GM23248 (cell line): Measurements from ENCODE around the gene TFPT. TPM values are rescaled to one million over a fixed set of nuclear protein-coding genes. Genes with fewer than 3 reads are reported as not detected.
A peak's percentile ranks its signal among the peaks of the same experiment; 100 is the strongest.

Source experiments
- DNase-seq: peaks from one replicate; pipeline ENCODE4 v3.0.0-alpha.2; 2015
- H2AFZ ChIP-seq: fragments of 200-600 bp; sonication (generic); 2 replicates; pipeline ENCODE4 v1.6.1; 2016; ENCODE audit warnings: antibody characterized with exemption
- H3F3A ChIP-seq: fragments of 200-600 bp; sonication (generic); 2 replicates; pipeline ENCODE4 v1.6.1; 2016; ENCODE audit warnings: mild to moderate bottlenecking, antibody characterized with exemption, mixed run types; ENCODE audit not compliant: insufficient read depth
- H3K27ac ChIP-seq: fragments of 200-600 bp; sonication (generic); 2 replicates; pipeline ENCODE4 v1.5.1; 2016; ENCODE audit warnings: mild to moderate bottlenecking
- H3K27me3 ChIP-seq: fragments of 200-600 bp; sonication (generic); replicated peaks from 2 replicates; pipeline ENCODE4 v1.6.1; 2016; ENCODE audit warnings: mild to moderate bottlenecking; ENCODE audit not compliant: insufficient read depth
- H3K36me3 ChIP-seq: fragments of 200-600 bp; sonication (generic); 2 replicates; pipeline ENCODE4 v1.6.1; 2016; ENCODE audit warnings: low read depth, mild to moderate bottlenecking
- H3K4me1 ChIP-seq: fragments of 200-600 bp; sonication (generic); 2 replicates; pipeline ENCODE4 v1.6.1; 2016; ENCODE audit warnings: mild to moderate bottlenecking; ENCODE audit not compliant: insufficient read depth
- H3K4me2 ChIP-seq: fragments of 200-600 bp; sonication (generic); one replicate; pipeline ENCODE4 v1.6.1; 2016; ENCODE audit warnings: mild to moderate bottlenecking; ENCODE audit not compliant: unreplicated experiment
- H3K4me3 ChIP-seq: fragments of 200-600 bp; sonication (generic); 2 replicates; pipeline ENCODE4 v1.5.1; 2016; ENCODE audit warnings: mild to moderate bottlenecking
- H3K79me2 ChIP-seq: fragments of 200-600 bp; sonication (generic); 2 replicates; pipeline ENCODE4 v1.6.1; 2016; ENCODE audit warnings: mild to moderate bottlenecking; ENCODE audit not compliant: insufficient read depth
- H3K9ac ChIP-seq: fragments of 200-600 bp; sonication (generic); 2 replicates; pipeline ENCODE4 v1.6.1; 2016; ENCODE audit warnings: mild to moderate bottlenecking
- H3K9me2 ChIP-seq: fragments of 200-600 bp; sonication (generic); 2 replicates; pipeline ENCODE4 v1.6.1; 2016; ENCODE audit warnings: mixed run types, mild to moderate bottlenecking, moderate library complexity; ENCODE audit not compliant: insufficient read depth
- H3K9me3 ChIP-seq: fragments of 200-600 bp; sonication (generic); one replicate; pipeline ENCODE4 v1.6.1; 2017; ENCODE audit warnings: low read depth
- H4K20me1 ChIP-seq: fragments of 200-600 bp; sonication (generic); 2 replicates; pipeline ENCODE4 v1.6.0; 2016; ENCODE audit not compliant: insufficient read depth
- EZH2 ChIP-seq: fragments of 200-600 bp; sonication (generic); IDR thresholded peaks from 2 replicates; pipeline ENCODE4 v1.6.1; 2018; ENCODE audit warnings: antibody characterized with exemption, mild to moderate bottlenecking; ENCODE audit not compliant: insufficient read depth, poor library complexity, severe bottlenecking
- EZH2phosphoT487 ChIP-seq: fragments of 200-600 bp; sonication (generic); IDR thresholded peaks from 2 replicates; pipeline ENCODE4 v1.6.1; 2018; ENCODE audit warnings: antibody characterized with exemption, moderate library complexity, mild to moderate bottlenecking, low read depth; ENCODE audit not compliant: insufficient read depth
- WGBS, 2 experiments: methylation state at CpG; one replicate each; pipeline ENCODE4 v1.1.6; 2015 to 2017; ENCODE audit warnings: low lambda C conversion rate in 2 of 2, low coverage in 1 of 2; ENCODE audit errors: missing lambda C conversion rate in 2 of 2; 5-methylcytosine and 5-hydroxymethylcytosine counted together
- in situ Hi-C: fragments of 300-500 bp; cut with MboI; formaldehyde crosslinking; loops from 2 replicates; pipeline ENCODE4 v1.15.0; 2020
- polyA plus RNA-seq: library from polyadenylated mRNA; unstranded; fragments of >200 nt; fragmentation: Nextera tagmentation; extraction: Ambion mirVana; gene quantifications from 2 replicates; pipeline ENCODE4 v1.2.1, GENCODE V29; 2016
- total RNA-seq: library from RNA; depleted of rRNA; stranded (reverse); fragments of >200 nt; shearing (Covaris generic); gene quantifications from 2 replicates; pipeline ENCODE4 v1.2.3, GENCODE V29; 2014

Gene TFPT
- total and polyA plus RNA-seq, 2 experiments from 2014 or later = 11.5 to 30.0 TPM

GRCh38 chr19:54158812-54159351 lies 43.4 kb upstream of the TFPT start:
- peak; percentile 77 for DNase-seq
- Histone ChIP-seq H3K36me3 (peaks cover 19% of the 10 kb centered on the region; the same call in 1 of the 2 replicates), H3K9me2 (no peaks in the 10 kb centered on the region), H3K27me3 (no peaks in the 10 kb centered on the region), H3K9ac (peak overlapping the region; percentile 88), H3K79me2 (peaks cover 26% of the 10 kb centered on the region; the same call in 1 of the 2 replicates), H3K9me3 (no peaks in the 10 kb centered on the region), H3K4me2 (peak overlapping the region; percentile 90), H3K27ac (peak overlapping the region; percentile 94), H3K4me3 (peak overlapping the region; percentile 85), H3F3A (peaks cover 22% of the 10 kb centered on the region), H4K20me1 (no peaks in the 10 kb centered on the region), H2AFZ (peak overlapping the region; percentile 72), H3K4me1 (peaks cover 24% of the 10 kb centered on the region)
- WGBS, 2 experiments = 3 to 9% methylated on average over 19 of the region's 19 CpGs
- TF ChIP-seq EZH2phosphoT487 (no peak), EZH2 (no peak)
- in situ Hi-C loops = no loop called here

GRCh38 chr19:54156953-54157352 lies 41.5 kb upstream of the TFPT start:
- no peak overlapping the region for H3K4me3 ChIP-seq
- H3F3A ChIP-seq = peaks cover 28% of the 10 kb centered on the region
- H3K4me1 ChIP-seq = peaks cover 24% of the 10 kb centered on the region
- H3K27me3 ChIP-seq = no peaks in the 10 kb centered on the region
- H3K79me2 ChIP-seq = peaks cover 26% of the 10 kb centered on the region; the same call in 1 of the 2 replicates
- no peak overlapping the region for H3K27ac ChIP-seq
- no peak overlapping the region for H2AFZ ChIP-seq
- H3K9ac ChIP-seq = no peak overlapping the region
- no peaks in the 10 kb centered on the region for H3K9me3 ChIP-seq
- DNase-seq = no peak
- H3K9me2 ChIP-seq = no peaks in the 10 kb centered on the region
- H4K20me1 ChIP-seq = no peaks in the 10 kb centered on the region
- H3K36me3 ChIP-seq = peaks cover 26% of the 10 kb centered on the region; the same call in 1 of the 2 replicates
- TF ChIP-seq EZH2phosphoT487 (no peak), EZH2 (no peak)
- in situ Hi-C loops = no loop called here
- 83 to 94% methylated on average over 3 of the region's 3 CpGs for WGBS, 2 experiments
- no peak overlapping the region for H3K4me2 ChIP-seq

- peaks cover 24% of the 10 kb centered on the region for H3K4me1 ChIP-seq
- TF ChIP-seq EZH2phosphoT487 (no peak), EZH2 (no peak)
- H3K79me2 ChIP-seq = peaks cover 26% of the 10 kb centered on the region; the same call in 1 of the 2 replicates
- no peak overlapping the region for H2AFZ ChIP-seq
- WGBS, 2 experiments = 65 to 68% methylated on average over 11 of the region's 11 CpGs
- H3K27me3 ChIP-seq = no peaks in the 10 kb centered on the region
- no peak overlapping the region for H3K27ac ChIP-seq
- peaks cover 28% of the 10 kb centered on the region for H3F3A ChIP-seq
- no peak for DNase-seq
- H3K9me2 ChIP-seq = no peaks in the 10 kb centered on the region
- no peaks in the 10 kb centered on the region for H4K20me1 ChIP-seq
- H3K9ac ChIP-seq = no peak overlapping the region
- H3K4me3 ChIP-seq = no peak overlapping the region
- in situ Hi-C loops = no loop called here
- H3K36me3 ChIP-seq = peaks cover 26% of the 10 kb centered on the region; the same call in 1 of the 2 replicates
- no peak overlapping the region for H3K4me2 ChIP-seq
- H3K9me3 ChIP-seq = no peaks in the 10 kb centered on the region
Observed at GRCh38 chr19:54156490-54156889, 41.0 kb upstream of the TFPT start.

DNA sequence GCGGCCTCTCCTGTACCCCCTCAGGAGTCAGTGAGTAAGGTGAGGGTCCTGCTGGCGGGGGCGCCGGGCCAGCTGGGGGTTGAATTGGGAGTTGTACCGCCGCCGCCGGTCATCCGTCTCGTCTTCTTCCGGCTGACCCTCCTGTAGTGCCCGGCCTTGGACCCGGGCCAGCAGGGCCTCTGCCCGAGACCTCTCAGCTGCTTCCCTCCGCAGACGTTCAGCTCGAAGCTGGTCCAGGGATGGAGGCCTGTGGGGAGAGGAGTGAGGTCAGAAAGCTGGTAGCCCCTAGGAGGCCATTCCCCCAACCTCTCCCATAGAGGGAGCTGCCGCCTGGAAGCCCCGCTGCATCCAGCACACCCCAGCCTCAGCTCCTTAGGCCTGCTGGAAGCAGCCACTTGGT lies 40.2 kb upstream of the TFPT start:
- Histone ChIP-seq H4K20me1 (no peaks in the 10 kb centered on the region), H3K36me3 (peaks cover 26% of the 10 kb centered on the region; the same call in 1 of the 2 replicates), H2AFZ (no peak overlapping the region), H3K4me1 (peaks cover 20% of the 10 kb centered on the region), H3K79me2 (peaks cover 26% of the 10 kb centered on the region; the same call in 1 of the 2 replicates), H3K9me3 (no peaks in the 10 kb centered on the region), H3K27ac (no peak overlapping the region), H3F3A (peaks cover 28% of the 10 kb centered on the region), H3K27me3 (no peaks in the 10 kb centered on the region), H3K9ac (no peak overlapping the region), H3K4me2 (no peak overlapping the region), H3K4me3 (no peak overlapping the region), H3K9me2 (no peaks in the 10 kb centered on the region)
- WGBS, 2 experiments = 78 to 84% methylated on average over 17 to 19 of the region's 19 CpGs
- TF ChIP-seq EZH2 (no peak), EZH2phosphoT487 (no peak)
- in situ Hi-C loops = no loop called here
- no peak for DNase-seq
